Endodermal cell (in vitro differentiated cells): ENCODE results near the gene GOLGA6L9. TPM values are rescaled to one million over a fixed set of nuclear protein-coding genes. Genes with fewer than 3 reads are reported as not detected.
A peak's percentile ranks its signal among the peaks of the same experiment; 100 is the strongest.
"Not testable (repeated sequence)": the region's sequence is repeated elsewhere in the genome, so short reads cannot be mapped to it uniquely, and the experiment has no call there.

Source experiments
- DNase-seq: peaks from one replicate; pipeline ENCODE4 v3.0.0-alpha.2; 2017
- H3K27ac ChIP-seq: 2 replicates; pipeline ENCODE4 v1.5.1; 2013; ENCODE audit warnings: mild to moderate bottlenecking, low read depth, low read length, moderate library complexity
- H3K27me3 ChIP-seq: 2 replicates; pipeline ENCODE4 v1.6.1; 2013; ENCODE audit warnings: mild to moderate bottlenecking, low read length, moderate library complexity; ENCODE audit not compliant: insufficient read depth, control insufficient read depth, poor library complexity, severe bottlenecking
- H3K36me3 ChIP-seq: 2 replicates; pipeline ENCODE4 v1.7.0; 2013; ENCODE audit warnings: mild to moderate bottlenecking, low read length, moderate library complexity; ENCODE audit not compliant: control insufficient read depth, insufficient read depth
- H3K4me1 ChIP-seq: one replicate; pipeline ENCODE4 v1.7.0; 2013; ENCODE audit warnings: low read length; ENCODE audit not compliant: control insufficient read depth, insufficient read depth
- H3K4me3 ChIP-seq: 2 replicates; pipeline ENCODE4 v1.5.1; 2013; ENCODE audit warnings: mild to moderate bottlenecking, low read length, moderate library complexity
- H3K9ac ChIP-seq: 2 replicates; pipeline ENCODE4 v1.6.1; 2013; ENCODE audit warnings: mild to moderate bottlenecking, low read length, moderate library complexity; ENCODE audit not compliant: poor library complexity, severe bottlenecking; ENCODE audit errors: extremely low read depth
- H3K9me3 ChIP-seq: 2 replicates; pipeline ENCODE4 v1.6.1; 2013; ENCODE audit warnings: mild to moderate bottlenecking, low read length, moderate library complexity; ENCODE audit not compliant: control insufficient read depth
- H3K27ac Mint-ChIP-seq: 2 replicates; pipeline ENCODE4 v1.8.0; 2020; ENCODE audit warnings: mixed read lengths
- H3K27me3 Mint-ChIP-seq: 2 replicates; pipeline ENCODE4 v1.8.0; 2021; ENCODE audit warnings: mild to moderate bottlenecking, mixed read lengths; ENCODE audit not compliant: insufficient read depth
- H3K36me3 Mint-ChIP-seq: 2 replicates; pipeline ENCODE4 v1.8.0; 2020; ENCODE audit warnings: low read depth, mixed read lengths
- H3K4me1 Mint-ChIP-seq: 2 replicates; pipeline ENCODE4 v1.8.0; 2020; ENCODE audit warnings: mixed read lengths
- H3K4me3 Mint-ChIP-seq: 2 replicates; pipeline ENCODE4 v1.8.0; 2020; ENCODE audit warnings: mild to moderate bottlenecking, moderate library complexity, mixed read lengths
- H3K9me3 Mint-ChIP-seq: 2 replicates; pipeline ENCODE4 v1.8.0; 2020; ENCODE audit warnings: mild to moderate bottlenecking, mixed read lengths
- WGBS, 2 experiments: methylation state at CpG; one replicate each; pipeline versions ENCODE4 v1.1.5 to v1.1.7; 2013; ENCODE audit warnings: missing lambda C conversion rate in 2 of 2, mixed read lengths in 1 of 2; ENCODE audit not compliant: insufficient coverage in 1 of 2, insufficient read length in 1 of 2; 5-methylcytosine and 5-hydroxymethylcytosine counted together
- total RNA-seq, 2 donors: library from RNA; stranded (reverse); fragmentation: NEBNext Ultra II Directional in 1 of 2; extraction: Animal tissue kit (Norgen Biotek cat#: 25700) in 1 of 2; gene quantifications; 2 replicates in 1 of 2; 3 replicates in 1 of 2; pipeline ENCODE4 v1.2.1, GENCODE V29; 2021
- TF ChIP-seq, protein P1 (sequence below): fragments of 200-600 bp; sonication (generic); conservative IDR thresholded peaks from 2 replicates; pipeline ENCODE4 v1.5.0; 2021; ENCODE audit warnings: antibody characterized with exemption, mild to moderate bottlenecking

The GOLGA6L9 gene
- total RNA-seq, 2 donors from 2014 or later, result 8.1 to 11.4 TPM

DNA sequence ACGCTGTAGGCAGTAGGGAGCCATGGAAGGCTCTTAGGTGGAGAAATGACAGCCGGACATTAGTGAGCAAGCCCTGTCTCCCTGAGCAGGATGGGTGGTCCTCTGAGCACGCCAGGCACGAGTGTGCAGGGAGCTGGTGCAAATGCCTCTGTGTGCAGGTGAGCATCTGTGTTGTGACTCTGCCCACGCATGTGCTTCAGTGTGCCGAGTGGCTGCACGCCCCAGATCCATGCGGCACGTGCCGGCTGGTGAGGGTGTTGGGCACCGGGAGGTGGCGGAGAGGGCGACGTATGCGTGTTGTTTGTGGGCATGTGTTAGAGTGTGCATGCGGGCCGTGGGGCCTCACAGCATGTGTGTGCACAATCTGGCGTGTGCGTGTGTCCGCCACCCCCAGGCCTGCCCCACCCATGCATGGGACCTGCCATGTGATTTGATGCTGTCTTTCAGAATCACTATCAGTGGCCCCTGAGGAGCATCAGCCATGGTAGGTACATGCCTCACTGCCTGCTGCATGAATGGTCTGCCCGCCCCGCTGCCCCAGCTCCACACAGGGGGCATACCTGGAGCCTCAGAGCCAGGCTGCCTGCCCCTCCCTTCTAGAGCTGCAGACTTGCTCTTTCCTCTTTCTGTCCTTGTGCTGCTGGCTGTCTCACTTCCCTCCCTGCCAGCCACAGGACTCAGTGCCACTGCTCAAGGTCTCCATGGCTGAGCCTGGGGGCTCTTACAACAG, 45.1 kb downstream of the GOLGA6L9 start:
- not testable (repeated sequence) for H3K9ac ChIP-seq, H3K27me3 Mint-ChIP-seq, H3K36me3 ChIP-seq, H3K4me1 ChIP-seq, H3K27me3 ChIP-seq, H3K4me1 Mint-ChIP-seq, H3K27ac ChIP-seq, H3K27ac Mint-ChIP-seq, H3K9me3 ChIP-seq, H3K9me3 Mint-ChIP-seq, H3K4me3 ChIP-seq, H3K36me3 Mint-ChIP-seq, H3K4me3 Mint-ChIP-seq
- 100% methylated on average over 5 of the region's 22 CpGs; no CpG with 5 or more reads in 1 of the 2 experiments for WGBS, 2 experiments
- DNase-seq, result peak; percentile 15

DNA sequence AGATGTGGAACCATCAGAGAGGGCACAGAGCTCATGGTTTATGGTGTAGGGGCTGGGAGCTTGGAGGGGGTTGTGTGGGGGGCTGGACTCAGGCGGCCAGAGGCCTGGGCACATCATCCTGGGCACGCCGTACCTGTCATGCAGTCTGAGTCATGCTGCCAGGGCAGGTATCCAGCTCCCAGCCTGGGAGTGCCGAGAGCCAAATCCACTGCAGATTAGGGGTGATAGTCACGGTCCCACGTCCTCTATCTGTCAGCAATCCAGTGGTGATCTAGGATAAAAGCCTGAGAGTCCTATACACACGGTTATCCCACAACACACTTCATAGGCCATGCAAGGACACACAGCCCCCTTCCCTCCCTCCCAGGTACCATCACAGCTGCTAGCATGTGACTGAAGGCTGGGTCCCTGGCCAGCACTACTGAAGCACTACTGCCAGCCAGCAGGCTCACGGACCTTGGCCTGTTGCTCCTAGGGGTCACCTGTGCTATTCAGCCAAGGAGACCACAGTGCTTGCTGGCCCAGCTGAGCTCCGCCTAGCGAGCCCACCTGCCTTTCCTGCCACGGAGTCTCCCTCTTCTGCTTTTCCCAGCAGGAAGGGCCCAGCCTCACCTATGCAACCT, 45.8 kb downstream of the GOLGA6L9 start:
- H3K9me3 Mint-ChIP-seq, H3K27ac Mint-ChIP-seq, H3K9ac ChIP-seq, H3K4me1 ChIP-seq, H3K9me3 ChIP-seq, H3K4me3 ChIP-seq, H3K4me1 Mint-ChIP-seq, H3K4me3 Mint-ChIP-seq, H3K27me3 Mint-ChIP-seq, H3K36me3 Mint-ChIP-seq, H3K27me3 ChIP-seq, H3K27ac ChIP-seq, H3K36me3 ChIP-seq: not testable (repeated sequence)
- peak; percentile 22 for DNase-seq
- 100% methylated on average over 4 of the region's 11 CpGs; no CpG with 5 or more reads in 1 of the 2 experiments for WGBS, 2 experiments

DNA sequence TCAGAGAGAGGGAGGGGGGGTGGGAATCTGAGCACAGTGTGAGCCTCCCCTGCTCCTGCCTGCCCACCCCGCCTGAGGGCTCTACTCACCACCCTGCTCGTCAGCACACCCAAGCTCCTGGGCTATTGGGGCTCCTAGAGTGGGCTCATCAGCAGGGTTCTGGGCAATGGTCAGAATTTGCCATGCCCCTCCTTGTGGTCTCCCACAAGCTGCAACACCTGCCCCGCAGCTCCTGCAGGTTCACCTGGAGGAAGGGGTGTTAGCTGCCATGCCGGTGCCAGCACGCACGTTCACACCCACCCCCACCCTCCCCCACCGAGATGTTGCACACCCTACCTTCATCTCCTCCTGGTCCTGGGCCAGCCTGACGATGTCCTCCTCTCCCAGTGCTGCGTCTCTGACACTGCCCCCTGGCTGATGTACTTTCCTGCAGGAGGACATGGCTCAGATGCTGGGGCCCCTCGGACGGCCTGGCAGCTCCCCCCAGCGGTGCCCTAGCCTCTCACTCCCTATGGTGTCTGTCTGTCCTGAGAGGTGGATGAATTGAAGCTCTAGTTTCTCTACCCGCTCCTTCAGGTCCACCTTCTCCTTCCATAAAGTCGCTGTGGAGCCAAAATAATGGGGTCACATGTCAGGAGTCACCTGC, 47.2 kb downstream of the GOLGA6L9 start:
- H3K9ac ChIP-seq, H3K27me3 Mint-ChIP-seq, H3K9me3 Mint-ChIP-seq, H3K27ac ChIP-seq, H3K4me1 Mint-ChIP-seq, H3K27me3 ChIP-seq, H3K9me3 ChIP-seq, H3K36me3 Mint-ChIP-seq, H3K27ac Mint-ChIP-seq, H3K4me1 ChIP-seq, H3K36me3 ChIP-seq, H3K4me3 ChIP-seq, H3K4me3 Mint-ChIP-seq: not testable (repeated sequence)
- WGBS, 2 experiments, result 89 to 91% methylated on average over 5 to 11 of the region's 14 CpGs
- peak; percentile 63 for DNase-seq
- TF ChIP-seq, protein P1, sequence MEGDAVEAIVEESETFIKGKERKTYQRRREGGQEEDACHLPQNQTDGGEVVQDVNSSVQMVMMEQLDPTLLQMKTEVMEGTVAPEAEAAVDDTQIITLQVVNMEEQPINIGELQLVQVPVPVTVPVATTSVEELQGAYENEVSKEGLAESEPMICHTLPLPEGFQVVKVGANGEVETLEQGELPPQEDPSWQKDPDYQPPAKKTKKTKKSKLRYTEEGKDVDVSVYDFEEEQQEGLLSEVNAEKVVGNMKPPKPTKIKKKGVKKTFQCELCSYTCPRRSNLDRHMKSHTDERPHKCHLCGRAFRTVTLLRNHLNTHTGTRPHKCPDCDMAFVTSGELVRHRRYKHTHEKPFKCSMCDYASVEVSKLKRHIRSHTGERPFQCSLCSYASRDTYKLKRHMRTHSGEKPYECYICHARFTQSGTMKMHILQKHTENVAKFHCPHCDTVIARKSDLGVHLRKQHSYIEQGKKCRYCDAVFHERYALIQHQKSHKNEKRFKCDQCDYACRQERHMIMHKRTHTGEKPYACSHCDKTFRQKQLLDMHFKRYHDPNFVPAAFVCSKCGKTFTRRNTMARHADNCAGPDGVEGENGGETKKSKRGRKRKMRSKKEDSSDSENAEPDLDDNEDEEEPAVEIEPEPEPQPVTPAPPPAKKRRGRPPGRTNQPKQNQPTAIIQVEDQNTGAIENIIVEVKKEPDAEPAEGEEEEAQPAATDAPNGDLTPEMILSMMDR, result peak; percentile 58

DNA sequence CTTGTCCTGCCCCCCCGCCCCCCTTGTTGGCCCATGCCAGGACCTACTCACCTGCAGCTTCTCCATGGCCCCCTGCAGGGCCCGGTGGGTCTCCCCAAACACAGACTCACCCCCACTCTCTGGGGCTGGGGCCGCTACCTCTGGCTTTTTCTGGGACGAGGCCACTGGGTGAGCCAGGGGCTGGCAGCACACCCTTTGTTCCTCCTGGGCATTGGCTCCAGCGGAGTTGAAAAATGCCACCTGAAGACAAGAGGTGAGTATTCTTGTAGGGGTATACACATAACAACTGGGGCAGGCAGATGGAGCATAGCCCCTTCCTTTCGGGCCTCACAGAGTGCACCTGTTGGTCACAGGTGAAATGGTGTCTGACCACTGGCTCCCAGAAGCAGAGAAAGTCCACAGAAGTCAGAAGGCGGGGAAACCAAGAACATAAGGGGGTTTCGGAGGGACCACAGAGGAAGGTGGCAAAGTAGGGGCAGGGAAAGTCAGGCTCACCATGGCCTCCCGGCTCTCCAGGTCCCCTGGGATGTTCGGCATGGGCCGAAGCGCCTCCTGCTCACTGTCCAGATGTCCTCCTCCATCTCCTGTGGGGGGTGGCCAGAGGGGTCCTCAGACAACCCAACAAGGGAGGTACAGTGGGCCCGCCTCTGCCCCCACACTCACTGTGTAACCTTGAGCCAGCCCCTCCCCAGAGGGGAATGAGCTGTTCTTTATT, 47.9 kb downstream of the GOLGA6L9 start:
- not testable (repeated sequence) for H3K9me3 ChIP-seq, H3K4me1 Mint-ChIP-seq, H3K36me3 Mint-ChIP-seq, H3K27me3 ChIP-seq, DNase-seq, H3K9me3 Mint-ChIP-seq, H3K4me1 ChIP-seq, H3K27ac Mint-ChIP-seq, H3K9ac ChIP-seq, H3K27ac ChIP-seq, H3K27me3 Mint-ChIP-seq, H3K36me3 ChIP-seq, H3K4me3 ChIP-seq, H3K4me3 Mint-ChIP-seq
- WGBS, 2 experiments, result 94% methylated on average over 7 of the region's 13 CpGs; no CpG with 5 or more reads in 1 of the 2 experiments

Other genes with a start within 250 kb of the GOLGA6L9 start
- 10 to 100 TPM; 42.0 to 59.1 TPM for gene EFL1, start 167.1 kb upstream of the GOLGA6L9 start, total RNA-seq
- 10 to 100 TPM; 17.6 to 23.9 TPM for gene SAXO2, start 167.0 kb upstream of the GOLGA6L9 start, total RNA-seq
- gene GOLGA6L10, start 80.3 kb upstream of the GOLGA6L9 start, total RNA-seq, result 1 to 10 TPM; 4.1 to 6.5 TPM
- gene RPS17, start 110.6 kb downstream of the GOLGA6L9 start, total RNA-seq, result 1,000 to 10,000 TPM; 1,918 to 2,023 TPM
- 1 to 10 TPM; 1.0 to 1.4 TPM for gene CPEB1, start 217.5 kb downstream of the GOLGA6L9 start, total RNA-seq